ENCODE measurements around the gene TRIM65. TPM values are rescaled to one million over a fixed set of nuclear protein-coding genes. Genes with fewer than 3 reads are reported as not detected.
"Not testable (repeated sequence)": the region's sequence is repeated elsewhere in the genome, so short reads cannot be mapped to it uniquely, and the experiment has no call there.

TRIM65 gene
- total and polyA plus RNA-seq, 2 of the 4 experiments (the other 2 are of a cell fraction): 7.9 to 10.6 TPM

GRCh38 chr17:75859358-75859757 is 37.4 kb downstream of the TRIM65 start:
- H2BK20ac ChIP-seq (ENCODE audit: low read depth, low read length); H3K4ac ChIP-seq (ENCODE audit: low read depth, low read length); H3K18ac ChIP-seq (ENCODE audit: low read depth, low read length); H4K8ac ChIP-seq (ENCODE audit: low read depth in 2 of 2, low read length in 2 of 2); POLR2A ChIA-PET (ENCODE audit: unreplicated experiment); H2AK5ac ChIP-seq (ENCODE audit: low read depth, low read length); H3K27me3 ChIP-seq (ENCODE audit: control insufficient read depth, insufficient read depth, low read length); H3K9ac ChIP-seq (ENCODE audit: low read depth, low read length); H3K23ac ChIP-seq (ENCODE audit: low read depth, low read length); H2BK15ac ChIP-seq (ENCODE audit: low read depth, low read length); H2BK120ac ChIP-seq (ENCODE audit: low read depth, low read length); H2BK5ac ChIP-seq (ENCODE audit: low read depth, low read length, poor library complexity, severe bottlenecking); H3K4me3 ChIP-seq (ENCODE audit: insufficient read depth, low read depth, low read length); H3K14ac ChIP-seq (replicated peaks; ENCODE audit: low read depth, low read length); in situ Hi-C loops (cut with MboI; ENCODE audit: low sequenced_read_pairs); H4K5ac ChIP-seq (ENCODE audit: low read depth, low read length); H3K79me1 ChIP-seq (ENCODE audit: low read depth in 1 of 2, low read length in 2 of 2); H3K56ac ChIP-seq (ENCODE audit: extremely low read depth, insufficient read depth, low read length); H3K4me1 ChIP-seq (ENCODE audit: control insufficient read depth, insufficient read depth, low read length); H4K91ac ChIP-seq (ENCODE audit: insufficient read depth, low read depth, low read length); ATAC-seq (ENCODE audit: low read depth); H3K36me3 ChIP-seq (ENCODE audit: control insufficient read depth, insufficient read depth, low read length); dilution Hi-C loops (cut with HindIII; ENCODE audit: low sequenced_read_pairs, unreplicated experiment); H2AFZ ChIP-seq (replicated peaks; ENCODE audit: low read length, poor library complexity); H3K4me2 ChIP-seq (ENCODE audit: low read depth, low read length); intact Hi-C loops (cut with micrococcal nuclease); H3K27ac ChIP-seq (ENCODE audit: insufficient read depth, low read length); DNase-seq; BruUV-seq (replicated peaks); H3K9me3 ChIP-seq (ENCODE audit: control insufficient read depth, insufficient read depth, low read length); H3K9me1 ChIP-seq (ENCODE audit: insufficient read depth, low read length); H4K20me1 ChIP-seq (ENCODE audit: insufficient read depth, low read length): not testable (repeated sequence)
- CTCF ChIA-PET: interaction anchor here (1.6 kb wide), 1 partner anchor 18 kb away, joined by 3 read pairs; no protein-coding TSS in a partner anchor
- no CpG with 5 or more reads among the region's 10 CpGs for WGBS, 2 experiments (ENCODE audit: extremely low coverage in 2 of 2, insufficient read length in 1 of 2)
- peak overlapping the region; percentile 61 for H2AK9ac ChIP-seq (replicated peaks; ENCODE audit: low read depth, low read length, poor library complexity)

Measured in IMR-90 (cell line).